GM21447 (cell line): ENCODE data around the gene GALNT16.
"Not testable (repeated sequence)": the region's sequence is repeated elsewhere in the genome, so short reads cannot be mapped to it uniquely, and the experiment has no call there.

Experiments used
- ATAC-seq: cut with Tn5 transposase; IDR thresholded peaks from one replicate; pipeline ENCODE4 v1.9.1; 2021; ENCODE audit not compliant: unreplicated experiment

The GALNT16 gene

GRCh38 chr14:69259527-69260189, at the start of gene GALNT16:
Gene GALNT16 (plus strand): TSS chr14:69260158. CDS start chr14:69260291, 133 bp downstream.
- no peak for ATAC-seq

GRCh38 chr14:69214393-69214792, 45.6 kb upstream of the GALNT16 start:
- ATAC-seq = no peak

GRCh38 chr14:69217663-69218062, 42.3 kb upstream of the GALNT16 start:
- ATAC-seq = not testable (repeated sequence)

GRCh38 chr14:69224946-69225345, 35.0 kb upstream of the GALNT16 start:
- ATAC-seq = no peak

GRCh38 chr14:69226178-69226577, 33.8 kb upstream of the GALNT16 start:
- ATAC-seq = no peak

- ATAC-seq = no peak
Measured at GRCh38 chr14:69226736-69227135, 33.2 kb upstream of the GALNT16 start.

GRCh38 chr14:69231486-69231885, 28.5 kb upstream of the GALNT16 start:
- ATAC-seq = no peak

- ATAC-seq = no peak
Measured at GRCh38 chr14:69232388-69232787, 27.6 kb upstream of the GALNT16 start.

- no peak for ATAC-seq
Measured at GRCh38 chr14:69234106-69234505, 25.9 kb upstream of the GALNT16 start.

- no peak for ATAC-seq
Measured at GRCh38 chr14:69235708-69236107, 24.2 kb upstream of the GALNT16 start.

- ATAC-seq = no peak
Measured at GRCh38 chr14:69237142-69237541, 22.8 kb upstream of the GALNT16 start.

GRCh38 chr14:69237584-69237983, 22.4 kb upstream of the GALNT16 start:
- ATAC-seq = no peak

- ATAC-seq = no peak
Measured at GRCh38 chr14:69238883-69239282, 21.1 kb upstream of the GALNT16 start.

GRCh38 chr14:69240527-69241173, 19.3 kb upstream of the GALNT16 start:
- no peak for ATAC-seq

GRCh38 chr14:69241577-69241976, 18.4 kb upstream of the GALNT16 start:
- ATAC-seq = no peak

GRCh38 chr14:69242311-69243224, 17.4 kb upstream of the GALNT16 start:
- no peak for ATAC-seq

GRCh38 chr14:69244946-69245345, 15.0 kb upstream of the GALNT16 start:
- no peak for ATAC-seq

GRCh38 chr14:69246331-69246730, 13.6 kb upstream of the GALNT16 start:
- no peak for ATAC-seq

- ATAC-seq = no peak
Measured at GRCh38 chr14:69247676-69248440, 12.1 kb upstream of the GALNT16 start.

- ATAC-seq = no peak
Measured at GRCh38 chr14:69249603-69250002, 10.4 kb upstream of the GALNT16 start.

GRCh38 chr14:69252851-69253250, 7.1 kb upstream of the GALNT16 start:
- no peak for ATAC-seq
